Psoas muscle (tissue), 8 donors: ENCODE data around the gene POSTN. TPM values are rescaled to one million over a fixed set of nuclear protein-coding genes. Genes with fewer than 3 reads are reported as not detected.
"Not testable (repeated sequence)": the region's sequence is repeated elsewhere in the genome, so short reads cannot be mapped to it uniquely, and the experiment has no call there.

ENCODE experiments used
- ATAC-seq, 4 donors: fragments of 200-7000 bp; cut with Tn5 transposase; one replicate each; pipeline ENCODE4 v1.9.1; 2020; ENCODE audit warnings: moderate library complexity in 3 of 4, mild to moderate bottlenecking in 2 of 4
- DNase-seq, 2 donors: peaks; one replicate each; pipeline ENCODE4 v3.0.0-alpha.2; 2020
- H3K27ac ChIP-seq: fragments of 200-600 bp; one replicate; pipeline ENCODE4 v1.8.0; 2022
- H3K27me3 ChIP-seq, 3 donors: fragments of 200-600 bp in 1 of 3; one replicate each; pipeline versions ENCODE4 v1.6.1 to v1.8.0; 2013 to 2022; ENCODE audit warnings: low read length in 2 of 3, mild to moderate bottlenecking in 2 of 3, moderate library complexity in 1 of 3; ENCODE audit not compliant: insufficient read depth in 3 of 3
- H3K36me3 ChIP-seq, 2 donors: fragments of 200-600 bp in 1 of 2; one replicate each; pipeline versions ENCODE4 v1.6.1 to v1.8.0; 2013 to 2022; ENCODE audit warnings: low read depth in 1 of 2, mild to moderate bottlenecking in 1 of 2, moderate library complexity in 1 of 2; ENCODE audit not compliant: insufficient read depth in 1 of 2
- H3K4me1 ChIP-seq: fragments of 200-600 bp; one replicate; pipeline ENCODE4 v1.8.0; 2022
- H3K4me3 ChIP-seq: fragments of 200-600 bp; one replicate; pipeline ENCODE4 v1.8.0; 2022; ENCODE audit warnings: mild to moderate bottlenecking
- H3K9me3 ChIP-seq: fragments of 200-600 bp; one replicate; pipeline ENCODE4 v1.8.0; 2022
- CTCF ChIP-seq: fragments of 200-600 bp; IDR thresholded peaks from one replicate; pipeline ENCODE4 v1.8.0; 2022; ENCODE audit warnings: antibody characterized with exemption
- WGBS, 3 donors: extraction: QIAGEN DNeasy Blood & Tissue Kit; methylation state at CpG; one replicate each; pipeline versions ENCODE4 v1.1.6 to v1.1.7; 2013; 5-methylcytosine and 5-hydroxymethylcytosine counted together
- intact Hi-C, 2 donors: fragments of 100-400 bp; cut with DNase I; formaldehyde crosslinking; loops; one replicate each; pipeline versions ENCODE4 v1.11.0 to v1.14.2; 2022
- polyA plus RNA-seq, 3 donors: library from polyadenylated mRNA; stranded (reverse); fragments of 200-250 nt; gene quantifications; one replicate each; pipeline ENCODE4 v1.2.3, GENCODE V29; 2013
- total RNA-seq, 4 donors: library from RNA; stranded (reverse); fragmentation: NEBNext Ultra II Directional in 2 of 4; extraction: Animal tissue kit (Norgen Biotek cat#: 25700) in 2 of 4; gene quantifications; one replicate each; pipeline versions ENCODE4 v1.2.1 to v1.2.4, GENCODE V29; 2021 to 2023
- donor health status: healthy with polysubstance abuse.
- donor health status: DM: no; HTN: no; CAD: no; lungs with moderate emphysema.
- donor health status: Bipolar disorder and iron deficiency.
- donor health status: healthy.
- donor health status: DM: yes; HTN: yes; CAD: no.
- donor health status: DM: no; HTN: no; CAD: no.
- donor health status: DM: no; HTN: no; CAD: no.
- donor health status: DM: yes; HTN: yes; CAD: no.

The POSTN gene
- total and polyA plus RNA-seq, 7 donors: 3.1 to 11.8 (median 6.1) TPM

- no peak overlapping the region for H3K27ac ChIP-seq
Observed at GRCh38 chr13:37585541-37585940, 13.0 kb downstream of the POSTN start.

GRCh38 chr13:37576601-37577000 is 22.0 kb downstream of the POSTN start:
- TF ChIP-seq CTCF: no peak
- ATAC-seq (no peak), DNase-seq (no peak)
- Histone ChIP-seq H3K4me3 (no peak overlapping the region), H3K27ac (no peak overlapping the region), H3K27me3 (no peaks in the 10 kb centered on the region), H3K9me3 (no peaks in the 10 kb centered on the region), H3K4me1 (no peaks in the 10 kb centered on the region), H3K36me3 (no peaks in the 10 kb centered on the region)
- intact Hi-C loops: no loop called here

More at GRCh38 chr13:37585541-37585940, 13.0 kb downstream of the POSTN start:
- Histone ChIP-seq H3K9me3 (no peaks in the 10 kb centered on the region), H3K27me3 (no peaks in the 10 kb centered on the region), H3K4me1 (no peaks in the 10 kb centered on the region), H3K36me3 (no peaks in the 10 kb centered on the region), H3K4me3 (no peak overlapping the region)
- ATAC-seq (no peak), DNase-seq (no peak)
- no peak for TF ChIP-seq CTCF
- intact Hi-C loops: no loop called here
- 31 to 47% (median 39%) methylated on average over 1 of the region's 1 CpG for WGBS, 3 donors

GRCh38 chr13:37565425-37565824 is 33.1 kb downstream of the POSTN start:
- no peaks in the 10 kb centered on the region for H3K36me3 ChIP-seq
- H3K27ac ChIP-seq: no peak overlapping the region
- intact Hi-C loops: no loop called here
- no peaks in the 10 kb centered on the region for H3K9me3 ChIP-seq
- ATAC-seq (no peak), DNase-seq (no peak)
- no peaks in the 10 kb centered on the region for H3K4me1 ChIP-seq
- 78 to 84% (median 84%) methylated on average over 1 of the region's 1 CpG for WGBS, 3 donors
- TF ChIP-seq CTCF: no peak
- H3K4me3 ChIP-seq: no peak overlapping the region
- no peaks in the 10 kb centered on the region for H3K27me3 ChIP-seq

- H3K4me1 ChIP-seq: no peaks in the 10 kb centered on the region
- no peaks in the 10 kb centered on the region for H3K36me3 ChIP-seq
- H3K27me3 ChIP-seq: no peaks in the 10 kb centered on the region
- peaks cover 6% of the 10 kb centered on the region for H3K9me3 ChIP-seq
- no peak overlapping the region for H3K4me3 ChIP-seq
- ATAC-seq (no peak), DNase-seq (no peak)
- no peak for TF ChIP-seq CTCF
- intact Hi-C loops: no loop called here
- H3K27ac ChIP-seq: no peak overlapping the region
- 80 to 90% (median 85%) methylated on average over 2 of the region's 2 CpGs for WGBS, 3 donors
Observed at GRCh38 chr13:37561031-37561430, 37.5 kb downstream of the POSTN start.

GRCh38 chr13:37560526-37560925 is 38.0 kb downstream of the POSTN start:
- no peaks in the 10 kb centered on the region for H3K27me3 ChIP-seq
- no peak overlapping the region for H3K4me3 ChIP-seq
- DNase-seq (no peak), ATAC-seq (no peak)
- TF ChIP-seq CTCF: no peak
- H3K9me3 ChIP-seq: peaks cover 6% of the 10 kb centered on the region
- intact Hi-C loops: no loop called here
- H3K36me3 ChIP-seq: no peaks in the 10 kb centered on the region
- H3K27ac ChIP-seq: no peak overlapping the region
- WGBS, 3 donors: 86 to 91% (median 89%) methylated on average over 3 of the region's 3 CpGs
- H3K4me1 ChIP-seq: no peaks in the 10 kb centered on the region

- intact Hi-C loops, H3K4me1 ChIP-seq, H3K9me3 ChIP-seq, H3K36me3 ChIP-seq, H3K4me3 ChIP-seq, DNase-seq, ATAC-seq, H3K27me3 ChIP-seq, H3K27ac ChIP-seq: not testable (repeated sequence)
- 72 to 87% (median 73%) methylated on average over 5 of the region's 5 CpGs for WGBS, 3 donors
Observed at GRCh38 chr13:37558766-37559165, 39.8 kb downstream of the POSTN start.
